Frontal cortex (tissue), 4 donors: ENCODE measurements around the gene WAS. TPM values are rescaled to one million over a fixed set of nuclear protein-coding genes. Genes with fewer than 3 reads are reported as not detected.
"Not testable (repeated sequence)": the region's sequence is repeated elsewhere in the genome, so short reads cannot be mapped to it uniquely, and the experiment has no call there.

Experiments used
- DNase-seq, 2 donors: peaks; one replicate each; pipeline ENCODE4 v3.0.0; 2012; ENCODE audit warnings: low spot score in 2 of 2
- FAIRE-seq: peaks from 2 replicates; lab custom pipeline; 2012; peaks lifted over from hg19 to GRCh38; lab: Jason Lieb, UNC
- total RNA-seq: library from RNA; depleted of rRNA; stranded (reverse); fragments of >200 nt; gene quantifications from one replicate; pipeline ENCODE4 v1.2.3, GENCODE V29; 2014
- donor health status: control.
- donor health status: control.
- donor health status: control.

Gene WAS
- 2.0 TPM for total RNA-seq

DNA sequence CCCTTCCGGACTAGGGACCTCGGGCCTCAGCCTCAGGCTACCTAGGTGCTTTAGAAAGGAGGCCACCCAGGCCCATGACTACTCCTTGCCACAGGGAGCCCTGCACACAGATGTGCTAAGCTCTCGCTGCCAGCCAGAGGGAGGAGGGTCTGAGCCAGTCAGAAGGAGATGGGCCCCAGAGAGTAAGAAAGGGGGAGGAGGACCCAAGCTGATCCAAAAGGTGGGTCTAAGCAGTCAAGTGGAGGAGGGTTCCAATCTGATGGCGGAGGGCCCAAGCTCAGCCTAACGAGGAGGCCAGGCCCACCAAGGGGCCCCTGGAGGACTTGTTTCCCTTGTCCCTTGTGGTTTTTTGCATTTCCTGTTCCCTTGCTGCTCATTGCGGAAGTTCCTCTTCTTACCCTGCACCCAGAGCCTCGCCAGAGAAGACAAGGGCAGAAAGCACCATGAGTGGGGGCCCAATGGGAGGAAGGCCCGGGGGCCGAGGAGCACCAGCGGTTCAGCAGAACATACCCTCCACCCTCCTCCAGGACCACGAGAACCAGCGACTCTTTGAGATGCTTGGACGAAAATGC, at the start of gene WAS:
TSS of gene WAS (plus strand) at position 389 of the 572 bp plus-strand sequence. CDS start at position 444, 55 bp downstream.
- DNase-seq: no peak
- no peak for FAIRE-seq

- FAIRE-seq: no peak
- no peak for DNase-seq
These were observed 47.3 kb upstream of the WAS start for GRCh38 chrX:48636301-48636700.

DNA sequence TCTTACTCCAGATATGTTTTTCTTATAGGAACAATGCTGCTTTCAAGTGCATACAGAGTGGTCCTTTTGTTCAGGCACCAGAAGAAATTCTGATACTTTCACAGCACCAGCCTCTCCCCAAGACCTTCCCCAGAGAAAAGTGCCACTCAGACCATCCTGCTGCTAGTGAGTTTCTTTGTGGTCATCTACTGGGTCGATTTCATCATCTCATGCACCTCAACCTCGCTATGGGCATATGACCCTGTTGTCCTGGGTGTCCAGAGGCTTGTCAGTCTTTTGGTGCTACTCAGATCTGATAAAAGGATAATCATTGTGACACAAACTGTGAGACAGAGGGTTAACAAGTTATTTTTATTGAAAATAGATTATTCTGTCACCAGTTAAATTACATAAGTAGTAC, 46.8 kb upstream of the WAS start:
- FAIRE-seq: no peak
- no peak for DNase-seq

DNA sequence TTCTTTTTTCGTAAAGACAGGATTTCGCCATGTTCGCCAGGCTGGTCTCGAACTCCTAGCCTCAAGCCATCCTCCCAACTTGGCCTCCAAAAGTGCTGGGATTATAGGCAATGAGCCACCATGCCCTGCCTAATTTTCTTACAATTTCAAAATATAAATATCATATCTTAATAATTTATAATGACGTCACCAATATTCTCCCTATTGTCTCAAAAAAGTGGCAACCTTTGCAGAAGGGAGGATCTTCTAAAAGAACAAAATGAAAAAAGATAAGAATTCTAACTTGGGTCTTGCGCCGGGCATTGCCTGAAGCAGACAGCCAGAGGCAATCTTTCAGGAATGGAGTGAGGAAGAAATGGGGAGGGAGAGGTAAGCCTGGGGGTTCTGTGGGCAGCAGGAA, 37.9 kb upstream of the WAS start:
- FAIRE-seq: no peak
- DNase-seq: no peak

DNA sequence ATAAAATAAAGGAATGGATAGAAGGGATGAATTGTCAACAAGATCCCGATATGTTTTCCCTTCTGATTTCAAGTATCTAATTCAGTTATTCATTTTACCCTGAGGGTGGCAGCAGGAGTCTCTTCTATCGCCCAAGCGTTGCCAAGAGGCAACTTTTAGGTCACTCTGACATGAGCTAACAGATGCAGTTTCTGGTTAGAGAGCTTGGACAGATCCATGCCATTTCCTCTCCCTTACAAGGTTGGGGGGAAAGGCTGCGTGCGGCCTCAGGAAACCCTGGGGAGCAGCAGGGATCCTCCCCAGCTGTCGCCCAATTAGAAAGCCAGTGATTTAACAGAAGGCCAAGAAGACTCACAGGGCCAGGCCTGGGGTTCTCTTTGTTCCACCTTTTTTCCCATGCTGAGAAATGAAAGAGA, 35.3 kb upstream of the WAS start:
- FAIRE-seq (no peak), DNase-seq (peak in 1 of 2 donors; percentile 24)

DNA sequence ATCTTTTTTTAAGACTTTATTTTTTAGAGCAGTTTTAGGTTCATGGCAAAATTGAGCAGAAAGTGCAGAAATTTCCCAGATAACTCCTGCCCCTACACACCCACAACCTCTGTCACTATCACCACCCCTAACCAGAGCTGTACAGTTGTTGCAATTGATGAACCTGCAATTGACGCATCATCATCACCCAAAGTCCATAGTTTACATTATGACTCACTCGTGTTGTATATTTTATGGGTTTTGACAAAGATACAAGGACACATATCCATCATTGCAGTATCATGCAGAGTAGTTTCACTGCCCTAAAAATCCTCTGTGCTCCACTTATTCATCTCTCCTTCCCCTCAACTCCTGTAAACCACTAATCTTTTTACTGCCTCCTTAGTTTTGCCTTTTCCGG, 34.5 kb upstream of the WAS start:
- no peak for FAIRE-seq
- no peak for DNase-seq

- not testable (repeated sequence) for DNase-seq, FAIRE-seq
These were observed 31.5 kb upstream of the WAS start for GRCh38 chrX:48652055-48652579.

GRCh38 chrX:48654746-48655145, 28.9 kb upstream of the WAS start:
- DNase-seq, FAIRE-seq: not testable (repeated sequence)

GRCh38 chrX:48659686-48660085, 23.9 kb upstream of the WAS start:
- FAIRE-seq, DNase-seq: not testable (repeated sequence)

GRCh38 chrX:48663241-48663640, 20.4 kb upstream of the WAS start:
- FAIRE-seq (no peak), DNase-seq (no peak)

DNA sequence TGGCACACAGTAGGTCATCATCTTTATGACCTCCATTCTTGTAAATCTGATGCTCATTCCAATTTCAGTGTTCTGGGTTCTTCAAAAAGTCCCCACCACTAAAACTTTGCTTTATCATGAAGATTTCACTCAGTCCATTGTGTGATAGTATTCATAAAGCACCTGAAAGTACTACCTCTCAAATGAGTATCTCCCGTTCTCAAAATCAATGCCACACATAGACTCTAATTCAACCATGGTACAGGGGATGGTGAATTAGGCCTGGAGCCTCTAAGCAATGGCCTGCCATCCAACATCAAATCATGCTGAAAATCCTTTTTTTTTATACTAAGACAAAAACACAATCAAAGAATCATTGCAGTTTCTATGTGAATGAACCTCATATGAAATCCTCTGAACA, 19.4 kb upstream of the WAS start:
- DNase-seq (no peak), FAIRE-seq (no peak)

DNA sequence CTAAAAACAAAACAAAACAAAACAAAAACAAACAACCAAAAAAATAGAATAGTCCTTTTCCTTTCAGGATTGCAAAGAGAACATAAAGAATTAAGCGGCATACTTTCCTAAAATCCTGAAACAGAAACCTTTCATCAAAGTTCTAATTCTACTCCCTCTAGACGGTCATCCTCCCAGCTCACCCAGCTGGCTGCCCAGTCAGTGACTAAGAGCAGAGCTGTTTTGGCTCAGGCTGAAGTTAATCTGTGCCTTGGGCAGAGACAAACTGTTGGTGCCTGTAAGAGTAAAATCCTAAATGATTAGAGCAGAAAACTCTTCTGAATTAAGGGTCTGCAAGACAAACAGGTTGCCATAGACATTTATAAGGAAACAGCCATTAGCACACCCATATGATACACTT, 17.6 kb upstream of the WAS start:
- DNase-seq: no peak
- FAIRE-seq: no peak

GRCh38 chrX:48666649-48667048, 16.9 kb upstream of the WAS start:
- no peak for FAIRE-seq

DNA sequence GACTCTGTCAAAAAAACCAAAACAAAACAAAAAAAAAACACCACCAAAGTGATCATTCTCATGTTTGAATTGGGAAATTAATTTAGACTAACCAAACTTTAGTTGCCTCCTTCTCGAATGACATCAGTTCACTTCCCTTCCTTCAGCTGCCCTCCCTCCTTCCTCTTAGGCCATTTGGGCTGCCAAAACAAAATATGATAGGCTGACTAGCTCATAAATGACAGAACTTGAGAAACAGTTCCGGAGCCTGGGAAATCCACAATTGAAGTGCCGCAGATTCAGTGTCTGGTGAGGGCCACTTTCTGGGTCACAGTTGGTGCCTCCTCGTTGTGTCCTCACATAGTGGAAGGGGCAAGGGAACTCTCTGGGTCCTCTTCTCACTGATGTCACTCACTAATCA, 16.1 kb upstream of the WAS start:
- no peak for FAIRE-seq
- DNase-seq: no peak

More at GRCh38 chrX:48666649-48667048, 16.9 kb upstream of the WAS start:
- DNase-seq: no peak

GRCh38 chrX:48668187-48668586, 15.4 kb upstream of the WAS start:
- FAIRE-seq, DNase-seq: not testable (repeated sequence)

DNA sequence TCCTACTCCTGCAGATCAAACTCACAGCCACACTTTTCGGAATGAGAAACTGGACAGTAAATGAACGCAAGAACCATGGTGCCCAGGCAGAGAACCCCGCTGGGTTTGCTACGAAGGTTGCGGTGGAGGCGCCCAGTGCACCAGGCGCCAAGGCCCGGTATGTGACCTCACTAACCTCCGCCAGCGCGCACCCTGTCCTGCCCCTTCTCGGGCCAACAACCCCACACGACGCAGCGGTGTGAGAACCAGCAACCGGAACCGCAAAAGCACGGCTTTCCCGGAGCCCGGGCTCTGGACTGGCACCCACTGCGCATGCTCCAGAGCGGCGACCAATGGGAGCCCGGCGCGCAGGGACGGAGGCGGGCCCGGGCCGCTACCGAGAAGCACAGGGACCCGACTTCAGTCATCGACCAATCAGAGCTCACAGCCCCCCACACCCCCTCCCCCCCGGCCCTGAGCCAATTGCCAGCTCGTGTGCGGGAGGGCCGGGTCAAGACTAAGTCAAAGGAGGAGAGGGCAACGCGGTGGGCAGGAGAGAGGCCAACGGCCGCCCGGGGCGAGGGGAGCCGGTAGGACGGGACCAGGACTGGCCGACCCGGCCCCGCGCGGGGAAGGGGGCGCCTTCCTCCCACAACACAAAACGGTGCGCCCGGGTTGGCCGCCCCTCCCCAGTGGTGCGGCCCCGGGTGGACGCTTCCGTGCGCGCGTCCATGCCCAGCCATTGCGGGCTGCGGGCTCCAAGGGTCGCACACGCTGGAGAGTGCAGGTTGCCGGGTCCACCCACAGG, 7.3 kb upstream of the WAS start:
- no peak for FAIRE-seq
- peak; percentile 90 to 93 for DNase-seq

DNA sequence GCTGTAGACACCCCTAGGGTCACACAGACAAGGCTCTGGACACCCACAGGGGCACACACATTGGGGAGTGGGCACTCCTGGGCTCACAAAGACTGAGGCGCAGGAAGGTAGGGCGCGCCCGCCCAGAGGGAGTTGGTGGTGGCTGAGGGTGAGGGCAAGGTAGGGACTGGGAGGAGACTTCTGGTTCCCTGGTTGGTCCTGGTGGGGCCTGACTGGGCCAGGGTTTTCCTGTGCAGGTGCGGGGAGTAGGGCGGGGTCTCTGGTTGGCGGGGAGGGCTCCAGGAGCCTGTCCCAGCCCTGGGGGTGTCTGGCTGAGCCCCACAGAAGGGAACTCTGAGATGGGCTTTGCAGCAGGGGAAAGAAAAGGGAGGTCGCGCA, 6.7 kb upstream of the WAS start:
- FAIRE-seq: no peak

GRCh38 chrX:48677516-48677915, 6.1 kb upstream of the WAS start:
- FAIRE-seq (no peak), DNase-seq (no peak)

More for the DNA sequence above, 6.7 kb upstream of the WAS start:
- no peak for DNase-seq

- not testable (repeated sequence) for FAIRE-seq, DNase-seq
These were observed 3.1 kb upstream of the WAS start for GRCh38 chrX:48680467-48680866.

- FAIRE-seq, DNase-seq: not testable (repeated sequence)
These were observed 2.7 kb upstream of the WAS start for GRCh38 chrX:48680925-48681324.

DNA sequence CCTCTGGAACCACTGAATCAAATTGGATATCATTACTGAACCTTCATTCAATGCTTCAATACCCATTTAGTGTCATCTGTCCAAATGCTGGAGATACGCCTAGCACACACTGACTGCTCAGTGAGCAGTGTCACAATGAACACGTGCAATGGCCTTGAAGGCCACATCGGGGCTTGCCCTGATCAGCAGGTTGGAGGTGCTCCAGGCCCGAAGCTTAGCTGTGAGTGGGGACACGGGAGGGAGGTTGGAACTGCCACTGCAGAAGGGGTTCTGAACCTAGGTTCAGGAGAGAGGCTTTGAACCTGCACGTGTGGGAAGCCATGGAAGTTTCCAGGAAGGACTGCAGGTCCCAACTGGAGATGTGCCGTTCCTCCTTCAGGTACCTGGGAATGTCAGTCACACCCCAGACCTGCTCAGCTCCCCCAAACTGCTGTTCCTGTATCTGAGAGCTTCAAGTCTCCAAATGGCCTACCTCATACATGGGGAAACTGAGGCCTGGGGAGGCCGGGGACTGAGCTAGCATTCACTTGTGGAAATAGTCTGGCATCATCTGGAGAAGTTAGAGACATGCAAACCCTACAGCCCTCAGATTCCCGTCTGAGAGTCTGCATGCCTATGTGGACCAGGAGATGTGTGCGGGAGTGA, 1.9 kb upstream of the WAS start:
- no peak for FAIRE-seq

More for the DNA sequence above, 1.9 kb upstream of the WAS start:
- DNase-seq: no peak
